GM23338 (cell line): Measurements from ENCODE around the gene SELE. TPM values are rescaled to one million over a fixed set of nuclear protein-coding genes. Genes with fewer than 3 reads are reported as not detected.
A peak's percentile ranks its signal among the peaks of the same experiment; 100 is the strongest.

Source experiments
- ATAC-seq: fragments of 200-7000 bp; cut with Tn5 transposase; 3 replicates; pipeline ENCODE4 v1.9.1; 2020
- DNase-seq: peaks from one replicate; pipeline ENCODE4 v3.0.0-alpha.2; 2015; ENCODE audit warnings: low spot score
- H2AFZ ChIP-seq: fragments of 200-600 bp; sonication (generic); 2 replicates; pipeline ENCODE4 v1.8.0; 2016; ENCODE audit warnings: antibody characterized with exemption, mild to moderate bottlenecking, moderate library complexity
- H3F3A ChIP-seq: fragments of 200-600 bp; sonication (generic); replicated peaks from 2 replicates; pipeline ENCODE4 v1.8.0; 2017; ENCODE audit warnings: antibody characterized with exemption, mixed run types, low read depth
- H3K27ac ChIP-seq: fragments of 200-600 bp; sonication (generic); 2 replicates; pipeline ENCODE4 v1.6.1; 2016; ENCODE audit warnings: low read depth
- H3K27me3 ChIP-seq: fragments of 200-600 bp; sonication (generic); 2 replicates; pipeline ENCODE4 v1.8.0; 2016; ENCODE audit warnings: mild to moderate bottlenecking, mixed run types, moderate library complexity; ENCODE audit not compliant: insufficient read depth
- H3K36me3 ChIP-seq: fragments of 200-600 bp; sonication (generic); 2 replicates; pipeline ENCODE4 v1.8.0; 2016; ENCODE audit warnings: mild to moderate bottlenecking; ENCODE audit not compliant: insufficient read depth
- H3K4me1 ChIP-seq: fragments of 200-600 bp; sonication (generic); 2 replicates; pipeline ENCODE4 v1.8.0; 2016; ENCODE audit warnings: mild to moderate bottlenecking, moderate library complexity; ENCODE audit not compliant: insufficient read depth
- H3K4me2 ChIP-seq: fragments of 200-600 bp; sonication (generic); 2 replicates; pipeline ENCODE4 v1.7.1; 2017; ENCODE audit warnings: mixed run types
- H3K4me3 ChIP-seq: fragments of 200-600 bp; sonication (generic); 2 replicates; pipeline ENCODE4 v1.6.1; 2016; ENCODE audit warnings: mixed run types
- H3K79me2 ChIP-seq: fragments of 200-600 bp; sonication (generic); replicated peaks from 2 replicates; pipeline ENCODE4 v1.8.0; 2017; ENCODE audit warnings: mild to moderate bottlenecking; ENCODE audit not compliant: insufficient read depth
- H3K9me2 ChIP-seq: fragments of 200-600 bp; sonication (generic); 2 replicates; pipeline ENCODE4 v1.8.0; 2017; ENCODE audit not compliant: insufficient read depth
- H4K20me1 ChIP-seq: fragments of 200-600 bp; sonication (generic); replicated peaks from 2 replicates; pipeline ENCODE4 v1.8.0; 2017; ENCODE audit warnings: mild to moderate bottlenecking; ENCODE audit not compliant: insufficient read depth
- H3K27ac Mint-ChIP-seq: 2 replicates; pipeline ENCODE4 v1.8.0; 2020; ENCODE audit warnings: inconsistent platforms, mild to moderate bottlenecking, moderate library complexity, mixed read lengths
- H3K27me3 Mint-ChIP-seq: 3 replicates; pipeline ENCODE4 v1.8.0; 2022; ENCODE audit warnings: low read depth, mild to moderate bottlenecking, moderate library complexity, mixed read lengths, inconsistent platforms; ENCODE audit not compliant: insufficient read depth, poor library complexity
- H3K36me3 Mint-ChIP-seq: 3 replicates; pipeline ENCODE4 v1.8.0; 2021; ENCODE audit warnings: low read depth, mild to moderate bottlenecking, inconsistent platforms, moderate library complexity, mixed read lengths
- H3K4me1 Mint-ChIP-seq: 3 replicates; pipeline ENCODE4 v1.8.0; 2020; ENCODE audit warnings: mild to moderate bottlenecking, inconsistent platforms, mixed read lengths
- H3K4me3 Mint-ChIP-seq: 3 replicates; pipeline ENCODE4 v1.8.0; 2021; ENCODE audit warnings: moderate library complexity, mild to moderate bottlenecking, inconsistent platforms, mixed read lengths
- H3K9me3 Mint-ChIP-seq: 3 replicates; pipeline ENCODE4 v1.8.0; 2020; ENCODE audit warnings: moderate library complexity, mild to moderate bottlenecking, inconsistent platforms, mixed read lengths
- CREB1 ChIP-seq: fragments of 250-450 bp; sonication (Bioruptor Pico); IDR thresholded peaks from 2 replicates; pipeline ENCODE4 v1.5.0; 2020; ENCODE audit warnings: low read depth, mild to moderate bottlenecking, moderate library complexity
- JUNB ChIP-seq: IDR thresholded peaks from one replicate; pipeline ENCODE4 v1.6.1; 2016; ENCODE audit warnings: antibody characterized with exemption; ENCODE audit not compliant: unreplicated experiment
- POLR2AphosphoS5 ChIP-seq: IDR thresholded peaks from 2 replicates; pipeline ENCODE4 v1.6.1; 2016; ENCODE audit warnings: antibody characterized with exemption, low read depth
- STAT1 ChIP-seq: IDR thresholded peaks from one replicate; pipeline ENCODE4 v1.6.1; 2016; ENCODE audit warnings: antibody characterized with exemption; ENCODE audit not compliant: unreplicated experiment
- ZNF114 ChIP-seq: fragments of 250-450 bp; sonication (Bioruptor Pico); IDR thresholded peaks from 2 replicates; pipeline ENCODE4 v1.5.0; 2020; ENCODE audit warnings: mild to moderate bottlenecking, moderate library complexity
- ZNF331 ChIP-seq: fragments of 250-450 bp; sonication (Bioruptor Pico); IDR thresholded peaks from 2 replicates; pipeline ENCODE4 v1.5.0; 2020; ENCODE audit warnings: low read depth, mild to moderate bottlenecking, moderate library complexity
- polyA plus RNA-seq: library from polyadenylated mRNA; unstranded; fragments of >200 nt; fragmentation: Nextera tagmentation; extraction: Ambion mirVana; gene quantifications from 2 replicates; pipeline ENCODE4 v1.2.1, GENCODE V29; 2016
- total RNA-seq: library from RNA; depleted of rRNA; stranded (reverse); fragments of >200 nt; shearing (Covaris generic); gene quantifications from 2 replicates; pipeline ENCODE4 v1.2.3, GENCODE V29; 2014
- TF ChIP-seq, protein P1 (sequence below): IDR thresholded peaks from one replicate; pipeline ENCODE4 v1.6.1; 2018; ENCODE audit warnings: antibody characterized with exemption; ENCODE audit not compliant: unreplicated experiment
- TF ChIP-seq, protein P2 (sequence below): fragments of 250-450 bp; sonication (Bioruptor Pico); IDR thresholded peaks from 2 replicates; pipeline ENCODE4 v1.5.0; 2020; ENCODE audit warnings: mild to moderate bottlenecking, moderate library complexity

Gene SELE
- total and polyA plus RNA-seq, 2 experiments from 2014 or later = not detected

DNA sequence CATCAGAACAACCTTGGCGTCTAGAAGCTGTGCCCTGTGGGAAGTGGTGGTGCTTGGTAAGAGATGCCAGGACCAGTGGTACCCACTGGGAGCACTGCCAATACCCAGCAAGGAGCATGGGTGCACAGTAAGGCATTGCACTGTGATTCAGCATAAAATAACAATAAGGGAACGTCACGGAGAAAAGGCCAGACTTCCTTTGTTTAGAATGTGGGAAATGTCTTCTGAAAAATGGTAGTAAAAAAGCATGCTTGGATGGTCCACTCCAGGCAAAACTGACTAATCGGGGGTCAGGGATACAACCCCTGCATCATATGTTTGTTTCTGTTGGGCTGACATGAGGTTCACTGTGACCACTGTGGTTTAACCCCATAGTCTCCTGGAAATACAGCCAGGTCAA lies 46.1 kb upstream of the SELE start:
- no peaks in the 10 kb centered on the region for H3K27me3 ChIP-seq
- no peak overlapping the region for H3K4me3 ChIP-seq
- DNase-seq = no peak
- no peak overlapping the region for H3K4me2 ChIP-seq
- TF ChIP-seq CREB1 = no peak
- 0 out of 2 replicates have a peak, but pooled peaks cover 5% of the 10 kb centered on the region for H3K9me2 ChIP-seq
- no peak for ATAC-seq
- H3K36me3 Mint-ChIP-seq = no peaks in the 10 kb centered on the region; the same call in 2 of the 3 replicates
- peaks cover 33% of the 10 kb centered on the region for H3K4me1 Mint-ChIP-seq
- H3K27me3 Mint-ChIP-seq = no peaks in the 10 kb centered on the region
- peaks cover 9% of the 10 kb centered on the region; the same call in 1 of the 2 replicates for H3K4me1 ChIP-seq
- no peaks in the 10 kb centered on the region for H3K79me2 ChIP-seq
- H3K27ac ChIP-seq = no peak overlapping the region
- peak overlapping the region; percentile 61 for H3K27ac Mint-ChIP-seq
- peak overlapping the region; percentile 5 for H2AFZ ChIP-seq
- no peak overlapping the region for H3K4me3 Mint-ChIP-seq
- no peaks in the 10 kb centered on the region for H3K36me3 ChIP-seq
- H4K20me1 ChIP-seq = no peaks in the 10 kb centered on the region
- no peaks in the 10 kb centered on the region for H3F3A ChIP-seq
- peaks cover 3% of the 10 kb centered on the region; the same call in 2 of the 3 replicates for H3K9me3 Mint-ChIP-seq

DNA sequence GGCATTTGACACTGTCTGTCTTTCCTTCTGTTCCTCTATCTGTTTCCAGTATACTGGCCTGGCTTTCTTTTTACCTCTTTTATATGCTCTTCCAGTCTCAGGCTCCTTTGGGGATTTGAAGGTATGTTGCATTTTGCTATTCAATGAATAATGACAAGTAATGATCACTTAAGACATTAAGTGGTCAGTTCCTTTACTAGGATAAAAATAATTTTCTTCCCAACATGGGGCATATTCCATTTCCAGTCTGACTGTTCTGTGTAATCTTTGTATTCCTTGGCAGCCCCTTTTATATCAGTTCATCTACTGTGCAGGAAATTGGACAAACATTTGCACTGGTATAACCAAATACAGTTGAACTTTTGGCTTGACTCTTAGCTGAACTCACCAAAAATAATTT lies 45.3 kb upstream of the SELE start:
- no peak for DNase-seq
- H4K20me1 ChIP-seq = no peaks in the 10 kb centered on the region
- H3K4me3 ChIP-seq = no peak overlapping the region
- 0 out of 2 replicates have a peak, but pooled peaks cover 5% of the 10 kb centered on the region for H3K9me2 ChIP-seq
- Mint-ChIP-seq H3K27me3 (no peaks in the 10 kb centered on the region), H3K36me3 (no peaks in the 10 kb centered on the region; the same call in 2 of the 3 replicates), H3K4me1 (peaks cover 33% of the 10 kb centered on the region), H3K27ac (no peak overlapping the region), H3K9me3 (no peaks in the 10 kb centered on the region; the same call in 2 of the 3 replicates), H3K4me3 (no peak overlapping the region)
- no peak for ATAC-seq
- no peaks in the 10 kb centered on the region for H3F3A ChIP-seq
- peaks cover 9% of the 10 kb centered on the region; the same call in 1 of the 2 replicates for H3K4me1 ChIP-seq
- TF ChIP-seq JUNB (no peak), CREB1 (no peak), STAT1 (no peak), ZNF331 (CRISPR knock-in tag) (no peak), ZNF114 (CRISPR knock-in tag) (no peak), POLR2AphosphoS5 (no peak)
- TF ChIP-seq, protein P1, sequence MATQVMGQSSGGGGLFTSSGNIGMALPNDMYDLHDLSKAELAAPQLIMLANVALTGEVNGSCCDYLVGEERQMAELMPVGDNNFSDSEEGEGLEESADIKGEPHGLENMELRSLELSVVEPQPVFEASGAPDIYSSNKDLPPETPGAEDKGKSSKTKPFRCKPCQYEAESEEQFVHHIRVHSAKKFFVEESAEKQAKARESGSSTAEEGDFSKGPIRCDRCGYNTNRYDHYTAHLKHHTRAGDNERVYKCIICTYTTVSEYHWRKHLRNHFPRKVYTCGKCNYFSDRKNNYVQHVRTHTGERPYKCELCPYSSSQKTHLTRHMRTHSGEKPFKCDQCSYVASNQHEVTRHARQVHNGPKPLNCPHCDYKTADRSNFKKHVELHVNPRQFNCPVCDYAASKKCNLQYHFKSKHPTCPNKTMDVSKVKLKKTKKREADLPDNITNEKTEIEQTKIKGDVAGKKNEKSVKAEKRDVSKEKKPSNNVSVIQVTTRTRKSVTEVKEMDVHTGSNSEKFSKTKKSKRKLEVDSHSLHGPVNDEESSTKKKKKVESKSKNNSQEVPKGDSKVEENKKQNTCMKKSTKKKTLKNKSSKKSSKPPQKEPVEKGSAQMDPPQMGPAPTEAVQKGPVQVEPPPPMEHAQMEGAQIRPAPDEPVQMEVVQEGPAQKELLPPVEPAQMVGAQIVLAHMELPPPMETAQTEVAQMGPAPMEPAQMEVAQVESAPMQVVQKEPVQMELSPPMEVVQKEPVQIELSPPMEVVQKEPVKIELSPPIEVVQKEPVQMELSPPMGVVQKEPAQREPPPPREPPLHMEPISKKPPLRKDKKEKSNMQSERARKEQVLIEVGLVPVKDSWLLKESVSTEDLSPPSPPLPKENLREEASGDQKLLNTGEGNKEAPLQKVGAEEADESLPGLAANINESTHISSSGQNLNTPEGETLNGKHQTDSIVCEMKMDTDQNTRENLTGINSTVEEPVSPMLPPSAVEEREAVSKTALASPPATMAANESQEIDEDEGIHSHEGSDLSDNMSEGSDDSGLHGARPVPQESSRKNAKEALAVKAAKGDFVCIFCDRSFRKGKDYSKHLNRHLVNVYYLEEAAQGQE = no peak
- TF ChIP-seq, protein P2, sequence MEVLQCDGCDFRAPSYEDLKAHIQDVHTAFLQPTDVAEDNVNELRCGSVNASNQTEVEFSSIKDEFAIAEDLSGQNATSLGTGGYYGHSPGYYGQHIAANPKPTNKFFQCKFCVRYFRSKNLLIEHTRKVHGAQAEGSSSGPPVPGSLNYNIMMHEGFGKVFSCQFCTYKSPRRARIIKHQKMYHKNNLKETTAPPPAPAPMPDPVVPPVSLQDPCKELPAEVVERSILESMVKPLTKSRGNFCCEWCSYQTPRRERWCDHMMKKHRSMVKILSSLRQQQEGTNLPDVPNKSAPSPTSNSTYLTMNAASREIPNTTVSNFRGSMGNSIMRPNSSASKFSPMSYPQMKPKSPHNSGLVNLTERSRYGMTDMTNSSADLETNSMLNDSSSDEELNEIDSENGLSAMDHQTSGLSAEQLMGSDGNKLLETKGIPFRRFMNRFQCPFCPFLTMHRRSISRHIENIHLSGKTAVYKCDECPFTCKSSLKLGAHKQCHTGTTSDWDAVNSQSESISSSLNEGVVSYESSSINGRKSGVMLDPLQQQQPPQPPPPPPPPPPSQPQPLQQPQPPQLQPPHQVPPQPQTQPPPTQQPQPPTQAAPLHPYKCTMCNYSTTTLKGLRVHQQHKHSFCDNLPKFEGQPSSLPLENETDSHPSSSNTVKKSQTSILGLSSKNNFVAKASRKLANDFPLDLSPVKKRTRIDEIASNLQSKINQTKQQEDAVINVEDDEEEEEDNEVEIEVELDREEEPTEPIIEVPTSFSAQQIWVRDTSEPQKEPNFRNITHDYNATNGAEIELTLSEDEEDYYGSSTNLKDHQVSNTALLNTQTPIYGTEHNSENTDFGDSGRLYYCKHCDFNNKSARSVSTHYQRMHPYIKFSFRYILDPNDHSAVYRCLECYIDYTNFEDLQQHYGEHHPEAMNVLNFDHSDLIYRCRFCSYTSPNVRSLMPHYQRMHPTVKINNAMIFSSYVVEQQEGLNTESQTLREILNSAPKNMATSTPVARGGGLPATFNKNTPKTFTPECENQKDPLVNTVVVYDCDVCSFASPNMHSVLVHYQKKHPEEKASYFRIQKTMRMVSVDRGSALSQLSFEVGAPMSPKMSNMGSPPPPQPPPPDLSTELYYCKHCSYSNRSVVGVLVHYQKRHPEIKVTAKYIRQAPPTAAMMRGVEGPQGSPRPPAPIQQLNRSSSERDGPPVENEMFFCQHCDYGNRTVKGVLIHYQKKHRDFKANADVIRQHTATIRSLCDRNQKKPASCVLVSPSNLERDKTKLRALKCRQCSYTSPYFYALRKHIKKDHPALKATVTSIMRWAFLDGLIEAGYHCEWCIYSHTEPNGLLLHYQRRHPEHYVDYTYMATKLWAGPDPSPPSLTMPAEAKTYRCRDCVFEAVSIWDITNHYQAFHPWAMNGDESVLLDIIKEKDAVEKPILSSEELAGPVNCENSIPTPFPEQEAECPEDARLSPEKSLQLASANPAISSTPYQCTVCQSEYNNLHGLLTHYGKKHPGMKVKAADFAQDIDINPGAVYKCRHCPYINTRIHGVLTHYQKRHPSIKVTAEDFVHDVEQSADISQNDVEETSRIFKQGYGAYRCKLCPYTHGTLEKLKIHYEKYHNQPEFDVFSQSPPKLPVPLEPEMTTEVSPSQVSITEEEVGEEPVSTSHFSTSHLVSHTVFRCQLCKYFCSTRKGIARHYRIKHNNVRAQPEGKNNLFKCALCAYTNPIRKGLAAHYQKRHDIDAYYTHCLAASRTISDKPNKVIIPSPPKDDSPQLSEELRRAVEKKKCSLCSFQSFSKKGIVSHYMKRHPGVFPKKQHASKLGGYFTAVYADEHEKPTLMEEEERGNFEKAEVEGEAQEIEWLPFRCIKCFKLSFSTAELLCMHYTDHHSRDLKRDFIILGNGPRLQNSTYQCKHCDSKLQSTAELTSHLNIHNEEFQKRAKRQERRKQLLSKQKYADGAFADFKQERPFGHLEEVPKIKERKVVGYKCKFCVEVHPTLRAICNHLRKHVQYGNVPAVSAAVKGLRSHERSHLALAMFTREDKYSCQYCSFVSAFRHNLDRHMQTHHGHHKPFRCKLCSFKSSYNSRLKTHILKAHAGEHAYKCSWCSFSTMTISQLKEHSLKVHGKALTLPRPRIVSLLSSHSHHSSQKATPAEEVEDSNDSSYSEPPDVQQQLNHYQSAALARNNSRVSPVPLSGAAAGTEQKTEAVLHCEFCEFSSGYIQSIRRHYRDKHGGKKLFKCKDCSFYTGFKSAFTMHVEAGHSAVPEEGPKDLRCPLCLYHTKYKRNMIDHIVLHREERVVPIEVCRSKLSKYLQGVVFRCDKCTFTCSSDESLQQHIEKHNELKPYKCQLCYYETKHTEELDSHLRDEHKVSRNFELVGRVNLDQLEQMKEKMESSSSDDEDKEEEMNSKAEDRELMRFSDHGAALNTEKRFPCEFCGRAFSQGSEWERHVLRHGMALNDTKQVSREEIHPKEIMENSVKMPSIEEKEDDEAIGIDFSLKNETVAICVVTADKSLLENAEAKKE (CRISPR knock-in tag) = no peak
- H3K36me3 ChIP-seq = no peaks in the 10 kb centered on the region
- H3K4me2 ChIP-seq = no peak overlapping the region
- no peaks in the 10 kb centered on the region for H3K79me2 ChIP-seq
- H2AFZ ChIP-seq = 0 out of 2 replicates have a peak overlapping the region, but pooled peaks have one; percentile 5
- H3K27me3 ChIP-seq = no peaks in the 10 kb centered on the region
- no peak overlapping the region for H3K27ac ChIP-seq
